Testis (tissue), 3 donors: ENCODE results near the gene KCNG1. TPM values are rescaled to one million over a fixed set of nuclear protein-coding genes. Genes with fewer than 3 reads are reported as not detected.

Experiments
- DNase-seq: peaks from one replicate; pipeline ENCODE4 v3.0.0-alpha.2; 2019
- H3K27ac ChIP-seq, 2 donors: fragments of 200-600 bp; sonication (generic); one replicate each; pipeline ENCODE4 v1.5.1; 2019
- H3K27me3 ChIP-seq: fragments of 200-600 bp; sonication (generic); one replicate; pipeline ENCODE4 v1.5.1; 2019
- H3K36me3 ChIP-seq: fragments of 200-600 bp; sonication (generic); one replicate; pipeline ENCODE4 v1.5.1; 2017; ENCODE audit warnings: low read depth; ENCODE audit errors: missing control alignments
- H3K4me1 ChIP-seq: fragments of 200-600 bp; sonication (generic); one replicate; pipeline ENCODE4 v1.5.1; 2019
- H3K4me3 ChIP-seq, 2 donors: fragments of 200-600 bp; sonication (generic); one replicate each; pipeline ENCODE4 v1.5.1; 2017 to 2019
- H3K9me3 ChIP-seq: fragments of 200-600 bp; sonication (generic); one replicate; pipeline ENCODE4 v1.5.1; 2017
- POLR2A ChIP-seq: fragments of 450-650 bp; IDR thresholded peaks from one replicate; pipeline ENCODE4 v1.6.1; 2017; ENCODE audit warnings: antibody characterized with exemption, mild to moderate bottlenecking, moderate library complexity
- WGBS, 2 donors: methylation state at CpG; one replicate each; pipeline ENCODE4 v1.1.5; 2018; 5-methylcytosine and 5-hydroxymethylcytosine counted together
- intact Hi-C: fragments of 100-400 bp; cut with DNase I; formaldehyde crosslinking; loops from one replicate; pipeline ENCODE4 v1.15.1; 2023; ENCODE audit warnings: low total_unique reads
- polyA plus RNA-seq: library from polyadenylated mRNA; stranded (reverse); fragments of 350-450 nt; fragmentation: Illumina TruSeq; extraction: RNeasy Lipid Tissue Mini Kit (QIAGEN cat#74804); gene quantifications from one replicate; pipeline ENCODE4 v1.2.3, GENCODE V29; 2014; ENCODE audit warnings: low read depth, low replicate concordance; ENCODE audit not compliant: insufficient read depth
- total RNA-seq, 2 donors: library from RNA; depleted of rRNA; stranded (reverse); fragments of >200 nt; gene quantifications; one replicate each; pipeline ENCODE4 v1.2.3, GENCODE V29; 2016
- TF ChIP-seq, protein P1 (sequence below), 3 experiments: fragments of 450-650 bp in 2 of 3; fragments of 200-600 bp in 1 of 3; sonication (generic) in 1 of 3; IDR thresholded peaks; one replicate each; pipeline ENCODE4 v1.5.1; 2016 to 2019; ENCODE audit warnings: antibody characterized with exemption in 3 of 3, mild to moderate bottlenecking in 2 of 3, moderate library complexity in 1 of 3

The KCNG1 gene
- total and polyA plus RNA-seq, 3 donors from 2014 or later: 20.9 to 78.2 (median 35.8) TPM

DNA sequence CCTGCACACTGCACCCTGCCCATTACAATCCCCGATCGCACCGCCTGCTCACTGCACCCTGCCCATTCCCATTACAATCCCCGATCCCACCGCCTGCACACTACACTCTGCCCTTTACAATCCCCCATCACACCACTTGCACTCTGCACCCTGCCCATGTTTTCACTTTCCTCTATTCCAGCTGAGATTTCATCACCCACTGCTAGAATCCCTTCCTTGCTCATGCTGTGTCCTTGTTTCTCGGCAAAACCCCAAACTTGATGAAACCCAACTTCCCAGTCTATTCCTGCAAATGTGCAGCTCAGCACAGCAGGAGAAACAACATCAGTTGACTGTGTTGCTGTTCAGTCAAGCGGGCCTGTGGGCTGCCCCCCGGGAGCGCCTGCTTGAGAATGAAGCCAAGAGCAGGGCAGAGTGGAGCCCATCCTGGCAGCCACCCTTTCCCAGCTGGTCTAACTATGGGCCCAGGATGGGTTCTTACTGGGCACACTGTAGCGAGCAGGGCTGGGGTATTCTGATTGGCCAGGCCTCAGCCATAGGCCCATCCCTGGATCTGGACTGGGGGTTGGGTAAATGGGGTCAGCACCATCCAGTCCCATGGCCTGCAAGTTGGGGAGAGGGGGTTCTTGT is 47.1 kb downstream of the KCNG1 start:
- intact Hi-C loops: no loop called here
- no peak for TF ChIP-seq POLR2A
- TF ChIP-seq, protein P1, sequence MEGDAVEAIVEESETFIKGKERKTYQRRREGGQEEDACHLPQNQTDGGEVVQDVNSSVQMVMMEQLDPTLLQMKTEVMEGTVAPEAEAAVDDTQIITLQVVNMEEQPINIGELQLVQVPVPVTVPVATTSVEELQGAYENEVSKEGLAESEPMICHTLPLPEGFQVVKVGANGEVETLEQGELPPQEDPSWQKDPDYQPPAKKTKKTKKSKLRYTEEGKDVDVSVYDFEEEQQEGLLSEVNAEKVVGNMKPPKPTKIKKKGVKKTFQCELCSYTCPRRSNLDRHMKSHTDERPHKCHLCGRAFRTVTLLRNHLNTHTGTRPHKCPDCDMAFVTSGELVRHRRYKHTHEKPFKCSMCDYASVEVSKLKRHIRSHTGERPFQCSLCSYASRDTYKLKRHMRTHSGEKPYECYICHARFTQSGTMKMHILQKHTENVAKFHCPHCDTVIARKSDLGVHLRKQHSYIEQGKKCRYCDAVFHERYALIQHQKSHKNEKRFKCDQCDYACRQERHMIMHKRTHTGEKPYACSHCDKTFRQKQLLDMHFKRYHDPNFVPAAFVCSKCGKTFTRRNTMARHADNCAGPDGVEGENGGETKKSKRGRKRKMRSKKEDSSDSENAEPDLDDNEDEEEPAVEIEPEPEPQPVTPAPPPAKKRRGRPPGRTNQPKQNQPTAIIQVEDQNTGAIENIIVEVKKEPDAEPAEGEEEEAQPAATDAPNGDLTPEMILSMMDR (IDR thresholded peaks at IDR 0.05): no peak
- no peak overlapping the region for H3K4me3 ChIP-seq
- no peaks in the 10 kb centered on the region for H3K27me3 ChIP-seq
- no peaks in the 10 kb centered on the region for H3K4me1 ChIP-seq
- H3K9me3 ChIP-seq: no peaks in the 10 kb centered on the region
- DNase-seq: no peak
- no peak overlapping the region for H3K27ac ChIP-seq
- no peaks in the 10 kb centered on the region for H3K36me3 ChIP-seq
- WGBS, 2 donors: 90 to 93% methylated on average over 10 of the region's 10 CpGs

DNA sequence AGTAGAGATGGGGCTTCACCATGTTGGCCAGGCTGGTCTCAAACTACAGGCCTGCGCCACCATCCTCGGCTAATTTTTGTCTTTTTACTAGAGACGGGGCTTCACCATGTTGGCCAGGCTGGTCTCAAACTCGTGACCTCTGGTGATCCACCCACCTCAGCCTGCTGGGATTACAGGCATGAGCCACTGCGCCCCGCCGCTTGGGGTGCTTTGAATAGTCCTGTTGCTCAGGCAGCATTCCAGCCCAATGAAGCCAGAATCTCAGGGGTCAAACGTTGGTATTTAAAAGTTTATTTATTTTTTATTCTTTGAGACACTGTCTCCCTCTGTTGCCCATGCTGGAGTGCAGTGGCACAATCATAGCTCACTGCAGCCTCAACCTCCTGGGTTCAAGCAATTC is 53.0 kb downstream of the KCNG1 start:
- H3K4me3 ChIP-seq: no peak overlapping the region
- no peaks in the 10 kb centered on the region for H3K36me3 ChIP-seq
- intact Hi-C loops: no loop called here
- WGBS, 2 donors: 83 to 84% methylated on average over 5 to 8 of the region's 8 CpGs
- no peak for DNase-seq
- no peaks in the 10 kb centered on the region for H3K27me3 ChIP-seq
- no peak overlapping the region for H3K27ac ChIP-seq
- no peaks in the 10 kb centered on the region for H3K9me3 ChIP-seq
- no peaks in the 10 kb centered on the region for H3K4me1 ChIP-seq
- no peak for TF ChIP-seq POLR2A
- TF ChIP-seq, protein P1 (IDR thresholded peaks at IDR 0.05): no peak

DNA sequence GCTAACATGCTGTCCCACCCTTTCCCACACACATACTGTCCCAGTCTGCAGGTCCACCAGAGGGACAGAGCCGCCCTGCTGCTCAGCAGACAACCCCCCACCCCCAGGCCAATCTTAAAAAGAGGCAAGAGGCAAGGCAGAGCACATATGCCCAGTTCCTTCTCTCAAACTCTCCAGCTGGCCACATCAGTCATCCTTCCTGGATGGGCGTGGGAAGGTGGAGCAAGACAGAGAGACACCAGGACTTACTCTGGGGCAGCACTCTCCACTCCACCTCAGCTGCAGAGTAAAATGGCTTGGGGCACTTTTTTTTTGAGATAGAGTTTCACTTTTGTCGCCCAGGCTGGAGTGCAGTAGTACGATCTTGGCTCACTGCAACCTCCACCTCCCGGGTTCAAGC is 53.5 kb downstream of the KCNG1 start:
- H3K27ac ChIP-seq: no peak overlapping the region
- H3K4me1 ChIP-seq: no peaks in the 10 kb centered on the region
- WGBS, 2 donors: 81 to 91% methylated on average over 5 of the region's 5 CpGs
- no peak for TF ChIP-seq POLR2A
- TF ChIP-seq, protein P1 (IDR thresholded peaks at IDR 0.05): no peak
- H3K36me3 ChIP-seq: no peaks in the 10 kb centered on the region
- H3K4me3 ChIP-seq: no peak overlapping the region
- H3K27me3 ChIP-seq: no peaks in the 10 kb centered on the region
- H3K9me3 ChIP-seq: no peaks in the 10 kb centered on the region
- no peak for DNase-seq
- intact Hi-C loops: no loop called here

DNA sequence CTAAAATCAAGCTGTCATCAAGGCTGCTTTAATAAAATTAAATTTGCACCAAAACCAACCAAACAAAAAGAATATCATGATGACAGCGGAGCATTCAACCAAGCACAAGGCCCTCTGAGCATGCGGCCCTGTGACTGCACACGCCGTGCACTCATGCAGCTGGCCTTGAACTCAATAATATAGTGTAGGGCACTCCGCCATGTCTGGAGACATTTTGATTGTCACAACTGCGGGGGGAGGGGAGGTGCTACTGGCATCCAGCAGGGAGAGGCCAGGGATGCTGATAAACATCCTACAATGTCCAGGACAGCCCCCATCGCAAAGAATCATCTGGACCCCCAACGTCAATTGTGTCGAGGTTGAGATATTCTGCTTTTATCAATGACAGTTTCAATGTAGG is 54.6 kb downstream of the KCNG1 start:
- Histone ChIP-seq H3K36me3 (no peaks in the 10 kb centered on the region), H3K9me3 (no peaks in the 10 kb centered on the region), H3K27ac (no peak overlapping the region), H3K4me1 (no peaks in the 10 kb centered on the region), H3K27me3 (no peaks in the 10 kb centered on the region), H3K4me3 (no peak overlapping the region)
- TF ChIP-seq, protein P1 (IDR thresholded peaks at IDR 0.05): no peak
- TF ChIP-seq POLR2A: no peak
- DNase-seq: no peak
- 70 to 72% methylated on average over 7 to 9 of the region's 9 CpGs for WGBS, 2 donors
- intact Hi-C loops: no loop called here

DNA sequence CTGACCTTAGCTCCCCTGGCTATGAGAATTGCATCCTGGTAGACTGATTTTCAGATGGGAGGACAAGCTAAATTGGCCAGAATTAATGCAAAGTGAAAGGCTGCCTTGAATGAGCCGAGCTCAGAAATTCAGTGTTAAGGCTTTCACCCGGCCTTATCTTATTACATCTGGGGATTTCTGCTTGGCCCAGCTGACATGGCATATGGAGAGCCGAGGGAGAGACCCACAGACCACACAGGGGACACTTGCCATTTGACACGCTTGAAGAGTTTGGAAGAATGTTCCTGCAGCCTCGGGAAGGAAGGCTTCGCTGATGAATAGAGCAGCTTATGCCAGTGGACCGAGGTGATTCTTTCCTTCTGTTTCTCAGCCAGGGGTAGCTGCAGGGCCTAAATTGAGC is 55.3 kb downstream of the KCNG1 start:
- TF ChIP-seq, protein P1 (IDR thresholded peaks at IDR 0.05): no peak
- no peak for TF ChIP-seq POLR2A
- H3K36me3 ChIP-seq: no peaks in the 10 kb centered on the region
- no peaks in the 10 kb centered on the region for H3K9me3 ChIP-seq
- 49 to 56% methylated on average over 7 of the region's 7 CpGs for WGBS, 2 donors
- no peak overlapping the region for H3K27ac ChIP-seq
- H3K27me3 ChIP-seq: no peaks in the 10 kb centered on the region
- intact Hi-C loops: no loop called here
- no peaks in the 10 kb centered on the region for H3K4me1 ChIP-seq
- H3K4me3 ChIP-seq: no peak overlapping the region
- DNase-seq: no peak
